A673 (cell line): ENCODE measurements around the gene RAB11B. TPM values are rescaled to one million over a fixed set of nuclear protein-coding genes. Genes with fewer than 3 reads are reported as not detected.
A peak's percentile ranks its signal among the peaks of the same experiment; 100 is the strongest.

Source experiments
- BruUV-seq: library from RNA; stranded (reverse); fragments of 400-500 nt; replicated peaks from 2 replicates; lab custom pipeline; 2021; lab: Mats Ljungman, UMichigan
- CTCF ChIA-PET: fragments of 300-600 bp; sonication (Branson Sonifier 250); formaldehyde crosslinking; loops from one replicate; lab custom pipeline; 2022; ENCODE audit warnings: antibody characterized with exemption; lab: Charles Lee
- POLR2A ChIA-PET: fragments of 300-600 bp; sonication (Branson Sonifier 250); formaldehyde crosslinking; loops from one replicate; lab custom pipeline; 2022; ENCODE audit warnings: antibody characterized with exemption; ENCODE audit not compliant: low non-redundant PET; lab: Charles Lee
- DNase-seq: peaks from one replicate; pipeline ENCODE4 v3.0.0-alpha.2; 2015; ENCODE audit warnings: low spot score
- H3K27ac ChIP-seq: fragments of 200-600 bp; sonication (generic); 2 replicates; pipeline ENCODE4 v1.5.1; 2016; ENCODE audit warnings: mixed run types, low read depth, mild to moderate bottlenecking, mixed read lengths, antibody characterized with exemption, low read length; ENCODE audit not compliant: poor library complexity, severe bottlenecking
- H3K27me3 ChIP-seq: fragments of 200-600 bp; sonication (generic); replicated peaks from 2 replicates; pipeline ENCODE4 v1.6.1; 2017; ENCODE audit warnings: mixed run types, low read depth, mild to moderate bottlenecking, mixed read lengths, antibody characterized with exemption, low read length; ENCODE audit not compliant: insufficient read depth, poor library complexity
- H3K36me3 ChIP-seq: fragments of 200-600 bp; sonication (generic); 2 replicates; pipeline ENCODE4 v1.6.1; 2016; ENCODE audit warnings: mixed run types, mild to moderate bottlenecking, mixed read lengths, antibody characterized with exemption, low read length; ENCODE audit not compliant: insufficient read depth, poor library complexity, severe bottlenecking
- H3K4me1 ChIP-seq: fragments of 200-600 bp; sonication (generic); 2 replicates; pipeline ENCODE4 v1.6.1; 2017; ENCODE audit warnings: mixed run types, mild to moderate bottlenecking, mixed read lengths, antibody characterized with exemption, low read length; ENCODE audit not compliant: insufficient read depth, poor library complexity, severe bottlenecking
- H3K4me3 ChIP-seq: fragments of 200-600 bp; sonication (generic); 2 replicates; pipeline ENCODE4 v1.5.1; 2016; ENCODE audit warnings: low read depth, mixed run types, mild to moderate bottlenecking, mixed read lengths, low read length; ENCODE audit not compliant: poor library complexity, severe bottlenecking
- H3K9me3 ChIP-seq: fragments of 200-600 bp; sonication (generic); 2 replicates; pipeline ENCODE4 v1.6.1; 2016; ENCODE audit warnings: mixed run types, low read depth, mild to moderate bottlenecking, mixed read lengths, antibody characterized with exemption, low read length; ENCODE audit not compliant: poor library complexity, severe bottlenecking
- EZH2 ChIP-seq: fragments of 200-600 bp; sonication (generic); IDR thresholded peaks from 2 replicates; pipeline ENCODE4 v1.6.1; 2017; ENCODE audit warnings: borderline replicate concordance, low read depth, mild to moderate bottlenecking, mixed read lengths, antibody characterized with exemption, low read length; ENCODE audit not compliant: poor library complexity, severe bottlenecking
- intact Hi-C: fragments of 100-400 bp; cut with micrococcal nuclease; formaldehyde crosslinking; loops from one replicate; pipeline ENCODE4 v1.10.0; 2022; ENCODE audit not compliant: unreplicated experiment
- total RNA-seq: library from RNA; stranded (reverse); gene quantifications from 2 replicates; pipeline ENCODE4 v1.2.3, GENCODE V29; 2021
- TF ChIP-seq, protein P1 (sequence below): fragments of 300-800, 200-600 bp; sonication (generic); conservative IDR thresholded peaks from 2 replicates; pipeline ENCODE4 v1.5.1; 2017; ENCODE audit warnings: low read depth, mild to moderate bottlenecking, antibody characterized with exemption, low read length, moderate library complexity, mixed read lengths

RAB11B gene
- total RNA-seq, 1 experiment from 2014 or later: 91.4 TPM

DNA sequence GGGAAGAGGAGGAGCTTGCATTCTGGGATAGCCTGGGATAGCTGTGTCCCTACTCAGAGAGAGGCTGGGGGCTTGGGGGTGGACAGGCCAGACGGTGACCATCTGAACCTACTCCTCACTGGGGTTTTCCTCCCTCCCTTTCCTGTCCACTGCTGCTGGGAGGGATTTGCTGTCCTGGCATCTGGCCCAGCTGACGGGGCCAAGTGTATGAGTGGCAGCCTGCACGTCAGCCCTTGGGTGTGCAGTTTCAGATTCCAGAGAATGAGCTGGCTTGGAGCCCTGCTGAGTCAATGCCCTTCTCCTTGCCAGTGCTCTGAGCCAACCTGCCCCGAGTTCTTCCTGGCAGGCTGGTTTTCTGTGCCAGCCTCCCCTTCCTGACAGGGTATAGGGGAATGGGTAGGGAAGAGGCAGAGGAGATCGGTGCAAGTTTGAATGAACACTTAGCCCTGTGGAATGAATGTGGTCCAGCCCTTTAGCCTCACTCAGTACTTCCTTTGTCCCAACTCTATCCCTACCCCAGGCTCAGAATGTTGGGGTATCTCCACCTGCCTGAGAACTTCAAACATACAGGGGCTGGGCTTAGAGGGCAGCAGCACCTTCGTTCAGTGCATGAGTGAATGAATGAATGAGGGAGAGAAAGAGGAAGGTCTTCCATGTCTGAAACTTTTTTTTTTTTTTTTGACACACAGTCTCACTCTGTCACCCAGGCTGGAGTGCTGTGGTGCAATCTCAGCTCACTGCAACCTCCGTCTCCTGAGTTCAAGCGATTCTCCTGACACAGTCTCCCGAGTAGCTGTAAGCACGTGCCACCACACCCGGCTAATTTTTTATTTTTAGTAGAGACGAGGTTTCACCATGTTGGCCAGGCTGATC, 28.0 kb upstream of the RAB11B start:
- POLR2A ChIA-PET: no interaction called here
- no TSS peak for BruUV-seq
- peaks cover 23% of the 10 kb centered on the region for H3K4me1 ChIP-seq
- H3K36me3 ChIP-seq: no peaks in the 10 kb centered on the region
- H3K27me3 ChIP-seq: peaks cover 6% of the 10 kb centered on the region
- H3K4me3 ChIP-seq: no peak overlapping the region
- H3K9me3 ChIP-seq: no peaks in the 10 kb centered on the region
- peak; percentile 92 for DNase-seq
- CTCF ChIA-PET: interaction anchor here (0.5 kb wide), 1 partner anchor 18 kb away, joined by 5 read pairs; no protein-coding TSS in a partner anchor
- intact Hi-C loops: no loop called here
- peak overlapping the region; percentile 49 for H3K27ac ChIP-seq
- no peak for TF ChIP-seq EZH2
- TF ChIP-seq, protein P1, sequence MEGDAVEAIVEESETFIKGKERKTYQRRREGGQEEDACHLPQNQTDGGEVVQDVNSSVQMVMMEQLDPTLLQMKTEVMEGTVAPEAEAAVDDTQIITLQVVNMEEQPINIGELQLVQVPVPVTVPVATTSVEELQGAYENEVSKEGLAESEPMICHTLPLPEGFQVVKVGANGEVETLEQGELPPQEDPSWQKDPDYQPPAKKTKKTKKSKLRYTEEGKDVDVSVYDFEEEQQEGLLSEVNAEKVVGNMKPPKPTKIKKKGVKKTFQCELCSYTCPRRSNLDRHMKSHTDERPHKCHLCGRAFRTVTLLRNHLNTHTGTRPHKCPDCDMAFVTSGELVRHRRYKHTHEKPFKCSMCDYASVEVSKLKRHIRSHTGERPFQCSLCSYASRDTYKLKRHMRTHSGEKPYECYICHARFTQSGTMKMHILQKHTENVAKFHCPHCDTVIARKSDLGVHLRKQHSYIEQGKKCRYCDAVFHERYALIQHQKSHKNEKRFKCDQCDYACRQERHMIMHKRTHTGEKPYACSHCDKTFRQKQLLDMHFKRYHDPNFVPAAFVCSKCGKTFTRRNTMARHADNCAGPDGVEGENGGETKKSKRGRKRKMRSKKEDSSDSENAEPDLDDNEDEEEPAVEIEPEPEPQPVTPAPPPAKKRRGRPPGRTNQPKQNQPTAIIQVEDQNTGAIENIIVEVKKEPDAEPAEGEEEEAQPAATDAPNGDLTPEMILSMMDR: no peak

DNA sequence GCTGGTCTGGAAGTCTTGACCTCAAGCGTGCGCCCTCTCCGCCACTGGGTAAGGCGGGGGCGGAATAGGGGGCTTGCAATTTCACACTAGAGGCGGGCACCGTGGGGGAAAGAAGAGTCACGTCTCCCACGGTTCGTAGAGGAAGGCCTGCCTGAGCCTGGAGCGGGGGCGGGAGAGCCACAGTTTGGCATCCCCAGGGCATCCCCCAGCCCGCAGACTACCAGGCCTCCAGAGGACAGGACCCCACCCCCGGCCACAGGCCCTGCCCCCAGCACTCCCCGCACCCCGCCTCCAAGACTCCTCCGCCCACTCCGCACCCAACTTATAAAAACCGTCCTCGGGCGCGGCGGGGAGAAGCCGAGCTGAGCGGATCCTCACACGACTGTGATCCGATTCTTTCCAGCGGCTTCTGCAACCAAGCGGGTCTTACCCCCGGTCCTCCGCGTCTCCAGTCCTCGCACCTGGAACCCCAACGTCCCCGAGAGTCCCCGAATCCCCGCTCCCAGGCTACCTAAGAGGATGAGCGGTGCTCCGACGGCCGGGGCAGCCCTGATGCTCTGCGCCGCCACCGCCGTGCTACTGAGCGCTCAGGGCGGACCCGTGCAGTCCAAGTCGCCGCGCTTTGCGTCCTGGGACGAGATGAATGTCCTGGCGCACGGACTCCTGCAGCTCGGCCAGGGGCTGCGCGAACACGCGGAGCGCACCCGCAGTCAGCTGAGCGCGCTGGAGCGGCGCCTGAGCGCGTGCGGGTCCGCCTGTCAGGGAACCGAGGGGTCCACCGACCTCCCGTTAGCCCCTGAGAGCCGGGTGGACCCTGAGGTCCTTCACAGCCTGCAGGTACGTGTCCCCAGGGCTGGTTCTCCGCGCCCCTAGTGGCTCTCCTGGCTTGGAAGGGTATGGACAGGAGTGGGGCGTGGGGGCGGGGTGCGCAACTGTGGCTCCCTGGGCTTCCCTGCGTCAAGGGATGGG, 26.1 kb upstream of the RAB11B start, which contains the start of gene ANGPTL4:
TSS of gene ANGPTL4 (plus strand) at position 353 of the 969 bp plus-strand sequence. CDS start at position 520, 167 bp downstream.
- peak within 1 kb of the TSS; percentile 38 for H3K27ac ChIP-seq
- intact Hi-C loops: no loop called here
- H3K4me3 ChIP-seq: peak within 1 kb of the TSS; percentile 50
- TF ChIP-seq, protein P1: no peak
- TF ChIP-seq EZH2: no peak
- H3K4me1 ChIP-seq: peaks cover 36% of the 10 kb centered on the region
- POLR2A ChIA-PET: no interaction called here
- no peaks in the 10 kb centered on the region for H3K36me3 ChIP-seq
- CTCF ChIA-PET: interaction anchor here (0.9 kb wide), 1 partner anchor 11 kb away, joined by 3 read pairs; no protein-coding TSS in a partner anchor
- H3K27me3 ChIP-seq: peaks cover 6% of the 10 kb centered on the region
- BruUV-seq: no TSS peak
- no peaks in the 10 kb centered on the region for H3K9me3 ChIP-seq
- peak; percentile 83 for DNase-seq

DNA sequence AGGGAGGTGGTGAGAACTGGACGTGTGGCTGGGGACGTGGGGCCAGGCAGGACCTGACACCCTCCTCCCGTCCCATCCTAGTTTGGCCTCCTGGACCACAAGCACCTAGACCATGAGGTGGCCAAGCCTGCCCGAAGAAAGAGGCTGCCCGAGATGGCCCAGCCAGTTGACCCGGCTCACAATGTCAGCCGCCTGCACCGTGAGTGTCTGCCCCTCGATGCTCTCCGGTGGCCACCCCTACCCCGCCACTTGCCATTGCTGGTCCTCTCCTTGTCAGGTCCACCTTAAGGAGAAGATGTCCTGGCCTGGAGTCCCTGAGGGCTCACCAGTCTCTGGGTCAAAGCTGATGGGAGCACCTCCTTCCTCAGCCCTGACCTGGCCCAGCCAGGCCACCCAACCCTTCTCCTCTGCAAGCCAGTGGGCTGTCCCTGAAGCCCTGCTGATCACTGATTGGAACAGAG, 24.0 kb upstream of the RAB11B start:
- Histone ChIP-seq H3K27me3 (peaks cover 6% of the 10 kb centered on the region), H3K27ac (no peak overlapping the region), H3K4me1 (peaks cover 36% of the 10 kb centered on the region), H3K4me3 (no peak overlapping the region), H3K36me3 (no peaks in the 10 kb centered on the region), H3K9me3 (no peaks in the 10 kb centered on the region)
- ChIA-PET POLR2A (interaction anchor here (0.6 kb wide), 1 partner anchor 12 kb away, joined by 3 read pairs; no protein-coding TSS in a partner anchor), CTCF (interaction anchor here (0.8 kb wide), 1 partner anchor 51 kb away, joined by 8 read pairs; no protein-coding TSS in a partner anchor)
- DNase-seq: no peak
- no peak for TF ChIP-seq EZH2
- TF ChIP-seq, protein P1: no peak
- intact Hi-C loops: no loop called here
- BruUV-seq: no TSS peak
